GM18508 (cell line): ENCODE results near the gene GDPD2.
A peak's percentile ranks its signal among the peaks of the same experiment; 100 is the strongest.
"Not testable (repeated sequence)": the region's sequence is repeated elsewhere in the genome, so short reads cannot be mapped to it uniquely, and the experiment has no call there.

Experiments
- ATAC-seq: cut with Tn5 transposase; IDR thresholded peaks from one replicate; pipeline ENCODE4 v1.9.1; 2021; ENCODE audit warnings: moderate number of reproducible peaks; ENCODE audit not compliant: insufficient read depth, unreplicated experiment

GDPD2 gene

GRCh38 chrX:70422851-70423341 is at the start of gene GDPD2:
Gene GDPD2, plus strand, starts transcription at chrX:70423314. Its CDS starts 1,671 bp downstream, at chrX:70424985.
- no peak for ATAC-seq

DNA sequence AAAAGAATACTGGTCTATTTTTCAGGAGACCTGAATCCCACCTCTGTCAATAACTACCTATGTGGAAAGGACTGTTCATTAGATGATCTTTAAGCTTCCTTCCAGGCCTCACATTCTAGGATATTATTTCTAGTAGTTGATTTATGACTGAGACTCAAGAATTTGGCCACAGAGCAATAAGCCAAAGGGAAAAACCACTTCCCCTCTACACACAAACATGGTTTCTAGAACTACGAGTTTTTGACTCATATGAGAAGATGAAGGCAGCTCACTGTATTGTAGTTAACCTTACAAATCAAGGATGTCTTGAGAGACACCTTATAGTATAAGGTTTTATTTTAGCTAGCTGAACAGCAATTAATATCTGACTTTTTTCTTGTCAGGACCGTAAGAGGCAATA is 36.9 kb upstream of the GDPD2 start:
- ATAC-seq = no peak

- ATAC-seq = no peak
These were observed 24.2 kb upstream of the GDPD2 start for GRCh38 chrX:70398899-70399298.

GRCh38 chrX:70400181-70400580 is 22.9 kb upstream of the GDPD2 start:
- ATAC-seq = not testable (repeated sequence)

DNA sequence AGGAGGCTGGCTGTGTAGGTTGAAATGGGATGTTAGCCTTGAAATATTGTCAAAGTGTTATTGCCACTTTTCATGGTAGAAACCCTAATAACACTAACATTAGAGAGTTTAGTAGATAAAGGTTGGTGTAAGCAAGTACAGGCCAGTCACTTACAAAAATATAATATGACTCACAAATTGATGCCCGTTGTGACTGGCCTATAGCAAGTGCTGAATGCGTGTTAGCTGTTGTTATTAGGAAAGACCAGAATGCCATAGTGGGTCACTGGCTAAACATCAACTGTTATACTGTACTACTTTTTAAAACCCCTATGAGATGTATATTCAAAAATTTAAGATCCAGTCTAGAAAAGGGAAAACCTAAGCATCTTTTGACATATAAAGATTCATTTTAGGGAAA is 20.4 kb upstream of the GDPD2 start:
- ATAC-seq = no peak

GRCh38 chrX:70405003-70405402 is 18.1 kb upstream of the GDPD2 start:
- ATAC-seq = no peak

DNA sequence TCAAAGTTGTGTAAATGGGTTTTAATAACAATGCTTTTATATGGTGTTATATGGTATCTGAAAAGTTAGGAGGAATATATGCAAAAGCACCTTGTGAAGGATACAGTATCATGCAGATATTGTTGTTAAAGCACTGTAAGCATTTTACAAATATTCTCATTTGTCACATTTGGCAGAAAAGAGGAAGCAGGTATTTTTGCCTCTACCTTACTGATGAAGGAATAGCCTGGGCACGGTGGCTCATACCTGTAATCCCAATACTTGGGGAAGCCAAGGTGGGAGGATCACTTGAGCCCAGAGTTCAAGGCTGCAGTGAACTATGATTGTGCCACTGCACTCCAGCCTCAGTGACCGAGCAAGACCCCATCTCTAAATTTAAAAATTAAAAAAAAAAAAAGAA is 12.2 kb upstream of the GDPD2 start:
- ATAC-seq = no peak

DNA sequence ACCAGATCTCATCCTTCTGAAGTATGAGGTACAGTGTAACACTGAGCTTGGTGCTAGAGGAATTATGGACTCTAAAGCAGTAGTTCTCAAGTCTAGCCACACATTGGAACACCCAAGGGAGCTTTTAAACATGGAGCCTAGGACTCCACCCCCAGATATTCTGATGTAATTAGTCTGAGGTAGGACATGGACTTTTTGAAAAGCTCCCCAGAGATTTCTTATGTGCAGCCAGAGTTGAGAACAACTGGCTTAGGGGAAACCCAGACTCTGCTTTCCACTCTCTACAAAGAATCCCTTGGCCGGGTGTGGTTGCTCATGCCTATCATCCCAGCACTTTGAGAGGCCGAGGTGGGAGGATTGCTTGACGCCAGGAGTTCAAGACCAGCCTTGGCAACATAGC is 11.6 kb upstream of the GDPD2 start:
- ATAC-seq = no peak

- ATAC-seq = no peak
These were observed 1.5 kb upstream of the GDPD2 start for GRCh38 chrX:70421618-70422017.

DNA sequence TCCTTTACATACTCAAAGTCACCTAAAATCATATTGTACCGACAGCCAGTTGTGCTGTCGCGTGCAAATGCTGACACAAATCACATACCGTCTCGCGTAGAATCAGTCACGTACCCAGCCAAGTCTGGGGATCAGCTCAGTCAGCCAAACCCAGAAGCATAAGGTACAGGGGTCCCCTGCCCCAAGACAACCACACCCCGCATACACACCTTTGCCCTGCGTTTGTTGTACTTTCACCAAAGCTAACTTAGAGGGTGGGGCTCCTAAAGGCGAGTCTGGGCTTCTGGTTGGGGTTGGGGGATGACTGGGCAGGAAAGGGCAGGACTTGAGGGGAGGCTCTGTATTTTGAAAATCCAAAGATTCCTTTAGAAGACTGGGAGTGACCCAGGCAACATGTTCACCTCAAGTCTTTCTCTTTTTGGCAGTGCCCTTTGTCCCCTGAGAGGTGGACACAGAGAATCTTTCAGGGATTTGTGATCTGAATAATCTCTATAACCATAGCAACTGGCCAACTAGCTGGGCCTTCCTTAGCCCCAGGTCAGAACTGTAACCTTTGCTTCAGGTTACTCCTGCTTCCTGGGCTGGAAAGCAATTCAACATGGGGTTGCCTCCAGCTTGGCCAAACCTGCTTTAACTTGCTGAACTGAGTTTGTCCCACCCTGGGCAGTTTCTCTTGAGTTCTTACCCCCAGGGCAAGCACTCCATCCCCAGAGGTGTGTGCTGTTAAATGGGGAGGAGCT is 992 bp downstream of the GDPD2 start:
- ATAC-seq = no peak

GRCh38 chrX:70424801-70425200 is 1.7 kb downstream of the GDPD2 start:
- ATAC-seq = no peak

DNA sequence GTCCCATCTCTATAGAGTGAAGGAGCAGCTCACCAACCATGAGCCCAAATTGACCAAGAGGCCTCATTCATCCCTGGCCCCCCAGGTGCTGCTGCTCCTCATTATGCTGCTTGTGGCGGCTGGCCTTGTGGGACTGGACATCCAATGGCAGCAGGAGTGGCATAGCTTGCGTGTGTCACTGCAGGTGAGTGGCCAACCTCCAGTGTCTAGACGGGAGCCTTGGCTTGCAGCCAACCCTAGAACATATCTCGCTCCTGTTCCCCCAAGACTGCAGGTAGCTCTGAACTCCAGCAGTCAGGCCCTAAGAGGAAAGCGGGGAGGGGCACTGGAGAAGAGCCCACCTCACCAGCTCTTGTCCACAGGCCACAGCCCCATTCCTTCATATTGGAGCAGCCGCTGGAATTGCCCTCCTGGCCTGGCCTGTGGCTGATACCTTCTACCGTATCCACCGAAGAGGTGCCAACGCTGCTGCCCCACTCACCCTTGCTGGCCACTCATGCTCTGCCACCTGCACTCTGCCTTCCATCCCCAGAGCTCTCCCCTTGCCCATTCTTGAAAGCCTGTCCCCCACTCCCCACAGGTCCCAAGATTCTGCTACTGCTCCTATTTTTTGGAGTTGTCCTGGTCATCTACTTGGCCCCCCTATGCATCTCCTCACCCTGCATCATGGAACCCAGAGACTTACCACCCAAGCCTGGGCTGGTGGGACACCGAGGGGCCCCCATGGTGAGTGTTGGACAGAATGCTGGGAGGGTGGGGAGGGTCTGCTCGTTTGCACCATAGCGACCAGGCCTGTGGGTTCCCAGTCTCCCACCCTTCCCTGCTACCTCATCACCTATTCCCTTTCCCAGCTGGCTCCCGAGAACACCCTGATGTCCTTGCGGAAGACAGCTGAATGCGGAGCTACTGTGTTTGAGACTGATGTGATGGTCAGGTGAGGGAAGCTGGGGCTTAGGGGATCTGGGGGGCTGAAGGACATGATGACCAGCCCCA is 3.5 kb downstream of the GDPD2 start:
- no peak for ATAC-seq

- no peak for ATAC-seq
These were observed 4.3 kb downstream of the GDPD2 start for GRCh38 chrX:70427365-70427764.

GRCh38 chrX:70429759-70430158 is 6.6 kb downstream of the GDPD2 start:
- ATAC-seq = no peak

GRCh38 chrX:70432936-70433847 is 10.1 kb downstream of the GDPD2 start:
- ATAC-seq = no peak

DNA sequence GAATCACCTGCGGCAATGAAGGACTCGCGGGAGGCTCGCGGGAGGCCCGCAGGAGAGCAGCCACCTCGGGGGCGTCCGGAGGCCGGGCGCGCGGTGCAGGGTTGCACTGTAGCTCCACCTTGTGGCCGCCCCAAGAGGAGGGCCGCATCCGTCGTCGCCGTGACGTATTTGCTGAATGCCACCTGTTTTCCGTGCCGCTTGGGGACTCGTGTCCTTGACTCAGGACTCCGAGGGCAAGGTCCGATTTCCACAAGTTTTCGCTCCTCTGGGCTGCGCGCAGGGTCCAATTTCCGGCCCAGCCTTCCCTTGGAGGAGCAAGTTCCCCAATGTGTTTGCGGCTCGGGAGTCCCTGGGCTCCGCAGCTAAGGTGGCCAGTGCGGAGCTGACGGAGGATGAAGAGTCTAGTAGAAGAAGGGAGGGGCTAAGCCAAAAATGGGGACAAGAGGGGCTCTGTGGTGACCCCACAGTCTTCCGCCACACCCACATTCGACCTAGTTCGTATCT is 10.8 kb downstream of the GDPD2 start:
- peak; percentile 45 for ATAC-seq

DNA sequence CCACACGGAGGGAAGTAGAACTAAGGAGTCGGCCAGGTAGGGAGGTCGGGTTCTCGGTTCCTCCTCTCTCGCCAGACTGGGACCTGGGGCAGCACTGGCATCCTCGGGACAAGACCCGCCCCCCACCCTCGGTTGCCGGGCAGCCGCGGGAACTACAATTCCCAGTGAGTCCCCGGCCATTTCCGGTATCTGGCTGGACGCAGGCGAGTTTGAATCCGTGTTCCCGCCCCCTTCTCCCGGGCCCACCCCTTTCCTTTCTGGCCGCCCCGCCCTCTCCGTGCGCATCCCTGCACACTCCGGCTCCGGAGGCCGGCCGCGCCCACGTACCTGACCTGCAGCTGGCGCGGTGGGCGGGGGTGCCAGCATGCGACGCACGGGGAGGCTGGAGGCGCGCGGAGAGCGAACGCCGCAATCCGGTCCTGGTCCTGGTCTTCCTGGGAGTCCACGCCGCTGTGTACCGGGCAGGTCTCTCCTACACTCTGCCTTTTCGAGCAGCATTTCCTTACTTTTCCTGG is 11.3 kb downstream of the GDPD2 start:
- ATAC-seq = no peak

GRCh38 chrX:70434914-70435586 is 11.9 kb downstream of the GDPD2 start:
- no peak for ATAC-seq

- no peak for ATAC-seq
These were observed 13.2 kb downstream of the GDPD2 start for GRCh38 chrX:70436343-70436742.
